KMS-11 (cell line): ENCODE measurements around the gene COPZ1.

Experiments used
- H2AFZ ChIP-seq: fragments of 200-600 bp; sonication (generic); 2 replicates; pipeline ENCODE4 v1.6.1; 2016; ENCODE audit warnings: antibody characterized with exemption, mixed run types, low read depth
- H3K27ac ChIP-seq: fragments of 200-600 bp; sonication (generic); 2 replicates; pipeline ENCODE4 v1.6.1; 2016; ENCODE audit warnings: mild to moderate bottlenecking, mixed run types
- H3K27me3 ChIP-seq: fragments of 200-600 bp; sonication (generic); 2 replicates; pipeline ENCODE4 v1.6.1; 2017; ENCODE audit warnings: mild to moderate bottlenecking, low read depth, mixed run types, moderate library complexity; ENCODE audit not compliant: insufficient read depth
- H3K36me3 ChIP-seq: fragments of 200-600 bp; sonication (generic); 2 replicates; pipeline ENCODE4 v1.6.1; 2017; ENCODE audit warnings: mild to moderate bottlenecking, mixed run types; ENCODE audit not compliant: insufficient read depth
- H3K4me1 ChIP-seq: fragments of 200-600 bp; sonication (generic); 2 replicates; pipeline ENCODE4 v1.6.1; 2016; ENCODE audit warnings: mild to moderate bottlenecking, low read depth, mixed run types; ENCODE audit not compliant: poor library complexity, severe bottlenecking
- H3K4me2 ChIP-seq: fragments of 200-600 bp; sonication (generic); 2 replicates; pipeline ENCODE4 v1.7.0; 2016; ENCODE audit warnings: mild to moderate bottlenecking, mixed run types
- H3K4me3 ChIP-seq: fragments of 200-600 bp; sonication (generic); IDR thresholded peaks from 2 replicates; pipeline ENCODE4 v1.6.1; 2017; ENCODE audit warnings: low read depth, low read length, mixed read lengths; ENCODE audit not compliant: insufficient read depth
- H3K79me2 ChIP-seq: fragments of 200-600 bp; sonication (generic); 2 replicates; pipeline ENCODE4 v1.6.1; 2016; ENCODE audit warnings: low read depth, mixed run types; ENCODE audit not compliant: insufficient read depth
- H3K9ac ChIP-seq: fragments of 200-600 bp; sonication (generic); 2 replicates; pipeline ENCODE4 v1.6.1; 2016; ENCODE audit warnings: mild to moderate bottlenecking, mixed run types
- H4K20me1 ChIP-seq: fragments of 200-600 bp; sonication (generic); 2 replicates; pipeline ENCODE4 v1.6.1; 2016; ENCODE audit warnings: mild to moderate bottlenecking, mixed run types; ENCODE audit not compliant: insufficient read depth
- CTCF ChIP-seq: fragments of 200-600 bp; sonication (generic); conservative IDR thresholded peaks from 2 replicates; pipeline ENCODE4 v1.6.1; 2017; ENCODE audit warnings: low read depth, mild to moderate bottlenecking, antibody characterized with exemption, low read length, moderate library complexity, mixed read lengths

The COPZ1 gene

GRCh38 chr12:54385251-54385914, 60.5 kb downstream of the COPZ1 start:
- no peak for TF ChIP-seq CTCF
- no peak overlapping the region for H2AFZ ChIP-seq
- no peaks in the 10 kb centered on the region for H4K20me1 ChIP-seq
- no peak overlapping the region for H3K4me2 ChIP-seq
- no peaks in the 10 kb centered on the region for H3K36me3 ChIP-seq
- H3K27me3 ChIP-seq = no peaks in the 10 kb centered on the region
- no peaks in the 10 kb centered on the region for H3K79me2 ChIP-seq
- no peaks in the 10 kb centered on the region for H3K4me1 ChIP-seq
- no peak overlapping the region for H3K27ac ChIP-seq
- H3K4me3 ChIP-seq = no peak overlapping the region
- H3K9ac ChIP-seq = no peak overlapping the region

DNA sequence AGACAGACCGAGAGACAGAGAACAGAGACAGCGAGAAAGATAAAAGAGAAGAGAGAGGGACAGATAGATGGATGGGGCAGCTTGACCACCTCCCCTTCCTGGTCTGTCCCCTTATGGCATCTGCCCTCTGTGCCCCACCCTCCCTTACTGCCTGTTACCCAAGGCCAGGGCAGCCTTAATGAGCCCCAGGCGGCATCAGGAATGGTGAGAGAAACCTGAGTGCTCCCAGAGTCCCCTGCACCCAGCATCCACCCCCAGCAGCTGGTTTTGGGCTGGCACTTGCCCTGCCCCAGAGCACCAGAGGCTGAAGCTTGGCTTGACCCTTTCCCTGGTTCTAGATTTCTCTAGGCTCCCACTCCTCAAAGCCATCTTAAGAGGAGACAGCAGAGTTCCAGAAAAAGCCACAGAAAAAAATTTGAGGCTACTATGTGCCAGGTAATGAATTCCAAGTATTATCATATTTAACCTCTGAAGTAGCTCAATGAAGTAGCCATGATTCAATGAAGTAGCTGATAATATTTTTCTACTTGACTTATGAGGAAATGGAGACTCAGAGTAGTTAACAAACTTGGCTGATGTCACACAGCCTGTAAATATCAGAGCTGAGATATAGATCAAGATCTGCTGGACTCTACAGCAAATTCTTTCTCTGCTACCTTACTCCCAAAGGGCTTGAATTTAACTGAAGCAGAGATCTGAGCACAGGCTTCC, 61.6 kb downstream of the COPZ1 start:
- TF ChIP-seq CTCF = no peak
- H3K4me3 ChIP-seq = no peak overlapping the region
- no peak overlapping the region for H3K9ac ChIP-seq
- H3K36me3 ChIP-seq = no peaks in the 10 kb centered on the region
- no peak overlapping the region for H2AFZ ChIP-seq
- H3K27ac ChIP-seq = no peak overlapping the region
- H4K20me1 ChIP-seq = no peaks in the 10 kb centered on the region
- no peak overlapping the region for H3K4me2 ChIP-seq
- no peaks in the 10 kb centered on the region for H3K4me1 ChIP-seq
- no peaks in the 10 kb centered on the region; the same call in 1 of the 2 replicates for H3K27me3 ChIP-seq
- H3K79me2 ChIP-seq = no peaks in the 10 kb centered on the region

DNA sequence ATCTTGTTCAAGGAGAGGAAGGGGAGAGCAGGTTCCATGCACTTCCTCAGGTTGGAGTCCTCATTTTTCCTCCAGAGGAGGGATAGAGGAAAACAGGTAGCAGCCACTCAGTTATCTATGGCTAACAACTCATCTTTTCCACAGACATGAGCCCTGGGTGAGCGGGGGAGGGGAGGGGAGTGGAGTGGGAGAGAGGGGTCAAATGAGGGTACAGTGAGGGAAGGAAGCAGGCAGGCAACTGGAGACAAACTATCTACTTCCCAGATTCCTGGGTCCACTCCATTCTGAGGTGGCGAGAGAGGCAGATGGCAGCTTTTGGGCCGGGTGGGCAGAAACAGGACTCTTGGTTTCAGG, 62.2 kb downstream of the COPZ1 start:
- no peak overlapping the region for H2AFZ ChIP-seq
- H3K4me3 ChIP-seq = no peak overlapping the region
- H4K20me1 ChIP-seq = no peaks in the 10 kb centered on the region
- H3K36me3 ChIP-seq = no peaks in the 10 kb centered on the region
- peaks cover 4% of the 10 kb centered on the region; the same call in 1 of the 2 replicates for H3K27me3 ChIP-seq
- H3K4me1 ChIP-seq = no peaks in the 10 kb centered on the region
- no peak overlapping the region for H3K4me2 ChIP-seq
- H3K27ac ChIP-seq = no peak overlapping the region
- no peak overlapping the region for H3K9ac ChIP-seq
- H3K79me2 ChIP-seq = no peaks in the 10 kb centered on the region
- no peak for TF ChIP-seq CTCF

DNA sequence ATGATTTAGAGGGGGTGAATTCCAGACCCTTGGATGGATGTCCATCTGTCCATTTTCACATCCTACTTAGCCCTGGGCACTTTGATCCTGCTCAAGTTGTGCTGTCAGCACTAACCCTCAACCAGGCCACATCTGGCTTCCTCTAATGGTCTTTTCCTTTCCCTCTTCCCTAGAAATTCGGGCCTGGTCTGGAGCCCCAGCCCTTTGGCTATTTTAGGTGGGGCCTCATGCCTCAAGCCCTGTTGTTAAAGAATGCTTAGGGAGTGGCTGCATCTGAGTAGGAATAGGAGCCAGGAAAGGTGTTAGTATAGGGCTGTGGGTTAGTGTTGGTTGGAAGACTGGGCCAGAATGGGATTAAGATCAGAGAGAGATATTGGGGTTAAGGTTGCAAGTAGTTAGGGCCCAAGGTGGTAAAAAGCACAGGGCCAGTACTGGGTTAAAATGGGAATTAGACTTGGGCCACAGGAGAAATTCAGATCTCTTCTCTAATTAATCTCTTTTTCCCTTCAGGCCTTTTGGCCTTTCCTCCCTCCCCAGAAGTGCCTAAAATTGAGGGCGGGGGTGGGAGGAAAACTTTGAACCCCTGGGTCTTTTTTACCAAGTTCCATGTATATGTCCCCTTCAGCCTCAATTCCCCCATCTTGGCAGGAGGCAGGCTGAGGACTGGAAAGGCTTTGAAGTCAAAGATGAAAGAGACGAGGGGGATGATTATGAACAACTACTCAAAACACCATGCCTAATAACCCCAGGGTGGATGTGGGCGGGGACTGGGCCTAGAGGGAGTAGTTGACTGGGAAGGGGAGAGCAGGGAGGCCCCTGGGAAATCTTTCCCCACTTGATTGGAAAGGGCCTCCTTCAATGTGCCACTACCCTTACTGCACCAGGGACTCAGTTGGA, 63.6 kb downstream of the COPZ1 start:
- no peaks in the 10 kb centered on the region for H4K20me1 ChIP-seq
- no peak overlapping the region for H3K4me2 ChIP-seq
- H3K36me3 ChIP-seq = no peaks in the 10 kb centered on the region
- H3K9ac ChIP-seq = no peak overlapping the region
- H3K27me3 ChIP-seq = peaks cover 11% of the 10 kb centered on the region; the same call in 1 of the 2 replicates
- H3K4me1 ChIP-seq = no peaks in the 10 kb centered on the region
- no peaks in the 10 kb centered on the region for H3K79me2 ChIP-seq
- H3K4me3 ChIP-seq = no peak overlapping the region
- no peak overlapping the region for H2AFZ ChIP-seq
- no peak overlapping the region for H3K27ac ChIP-seq
- no peak for TF ChIP-seq CTCF
